CD14-positive monocyte (primary cell): Measurements from ENCODE around the gene TMEM258. TPM values are rescaled to one million over a fixed set of nuclear protein-coding genes. Genes with fewer than 3 reads are reported as not detected.

Experiments used
- DNase-seq, 3 donors: peaks; one replicate each; pipeline ENCODE4 v3.0.0-alpha.2; 2011 to 2022
- H2AFZ ChIP-seq: 2 replicates; pipeline ENCODE4 v1.6.0; 2012; ENCODE audit warnings: mild to moderate bottlenecking, low read depth, low read length, inconsistent platforms; ENCODE audit not compliant: insufficient read depth, poor library complexity, severe bottlenecking
- H3K27ac ChIP-seq, 2 donors: 1 replicate in 1 of 2; 2 replicates in 1 of 2; pipeline ENCODE4 v1.5.1; 2012 to 2013; ENCODE audit warnings: low read length in 2 of 2, control low read depth in 1 of 2, inconsistent platforms in 1 of 2, low read depth in 1 of 2, mild to moderate bottlenecking in 1 of 2
- H3K27me3 ChIP-seq, 2 donors: one replicate each; pipeline versions ENCODE4 v1.6.0 to v1.6.1; 2011 to 2013; ENCODE audit warnings: low read length in 2 of 2; ENCODE audit not compliant: control insufficient read depth in 2 of 2, insufficient read depth in 2 of 2
- H3K36me3 ChIP-seq, 2 donors: replicated peaks in 1 of 2; 1 replicate in 1 of 2; 2 replicates in 1 of 2; pipeline versions ENCODE4 v1.5.1 to v1.6.1; 2012 to 2013; ENCODE audit warnings: low read length in 2 of 2, control low read depth in 1 of 2, inconsistent platforms in 1 of 2, mild to moderate bottlenecking in 1 of 2; ENCODE audit not compliant: insufficient read depth in 2 of 2, control insufficient read depth in 1 of 2
- H3K4me1 ChIP-seq, 2 donors: 1 replicate in 1 of 2; 2 replicates in 1 of 2; pipeline versions ENCODE4 v1.5.1 to v1.6.1; 2012 to 2013; ENCODE audit warnings: low read length in 2 of 2, control low read depth in 1 of 2, inconsistent platforms in 1 of 2, mild to moderate bottlenecking in 1 of 2, moderate library complexity in 1 of 2; ENCODE audit not compliant: insufficient read depth in 2 of 2, control insufficient read depth in 1 of 2
- H3K4me2 ChIP-seq: replicated peaks from 2 replicates; pipeline ENCODE3; 2012; ENCODE audit warnings: low read length, moderate library complexity, mild to moderate bottlenecking; ENCODE audit not compliant: poor library complexity, severe bottlenecking; ENCODE audit errors: extremely low read depth
- H3K4me3 ChIP-seq, 3 experiments: fragments of 200-600 bp in 1 of 3; sonication (generic) in 1 of 3; replicated peaks in 1 of 3; 1 replicate in 2 of 3; 2 replicates in 1 of 3; pipeline ENCODE4 v1.5.1; 2011 to 2013; ENCODE audit warnings: low read length in 3 of 3, mild to moderate bottlenecking in 3 of 3, control low read depth in 2 of 3, low read depth in 2 of 3, inconsistent platforms in 1 of 3, moderate library complexity in 1 of 3
- H3K79me2 ChIP-seq: 2 replicates; pipeline ENCODE4 v1.6.0; 2012; ENCODE audit warnings: mild to moderate bottlenecking, control low read depth, inconsistent platforms, low read length, moderate library complexity; ENCODE audit not compliant: insufficient read depth
- H3K9ac ChIP-seq: 2 replicates; pipeline ENCODE4 v1.6.0; 2017; ENCODE audit warnings: low read length, mild to moderate bottlenecking; ENCODE audit not compliant: insufficient read depth, poor library complexity, severe bottlenecking
- H3K9me3 ChIP-seq, 2 donors: replicated peaks in 1 of 2; 1 replicate in 1 of 2; 2 replicates in 1 of 2; pipeline versions ENCODE4 v1.5.1 to v1.6.1; 2012 to 2013; ENCODE audit warnings: low read length in 2 of 2, control low read depth in 1 of 2; ENCODE audit not compliant: control insufficient read depth in 1 of 2, insufficient read depth in 1 of 2
- H4K20me1 ChIP-seq: 2 replicates; pipeline ENCODE4 v1.6.0; 2012; ENCODE audit warnings: mild to moderate bottlenecking, low read length, control low read depth, moderate library complexity; ENCODE audit not compliant: insufficient read depth
- H3K27ac Mint-ChIP-seq, 7 donors: one replicate each; pipeline ENCODE4 v1.8.0; 2020; ENCODE audit warnings: mild to moderate bottlenecking in 7 of 7, mixed read lengths in 7 of 7, moderate library complexity in 6 of 7, inconsistent platforms in 2 of 7
- H3K27me3 Mint-ChIP-seq, 3 donors: one replicate each; pipeline ENCODE4 v1.8.0; 2021 to 2022; ENCODE audit warnings: low read depth in 3 of 3, mild to moderate bottlenecking in 3 of 3, mixed read lengths in 3 of 3, moderate library complexity in 3 of 3, inconsistent platforms in 1 of 3
- H3K36me3 Mint-ChIP-seq, 2 donors: one replicate each; pipeline ENCODE4 v1.8.0; 2020; ENCODE audit warnings: mixed read lengths in 2 of 2, inconsistent platforms in 1 of 2, mild to moderate bottlenecking in 1 of 2
- H3K4me1 Mint-ChIP-seq: one replicate; pipeline ENCODE4 v1.8.0; 2020; ENCODE audit warnings: mild to moderate bottlenecking, mixed read lengths
- H3K4me3 Mint-ChIP-seq, 2 donors: one replicate each; pipeline ENCODE4 v1.8.0; 2020; ENCODE audit warnings: mild to moderate bottlenecking in 2 of 2, mixed read lengths in 2 of 2, moderate library complexity in 1 of 2
- H3K9me3 Mint-ChIP-seq, 7 donors: one replicate each; pipeline ENCODE4 v1.8.0; 2020 to 2022; ENCODE audit warnings: mixed read lengths in 7 of 7, mild to moderate bottlenecking in 6 of 7, moderate library complexity in 6 of 7, inconsistent platforms in 2 of 7
- WGBS: methylation state at CpG from one replicate; pipeline ENCODE4 v1.1.5; 2013; ENCODE audit warnings: missing lambda C conversion rate; ENCODE audit not compliant: insufficient coverage; 5-methylcytosine and 5-hydroxymethylcytosine counted together
- intact Hi-C, 2 donors: fragments of 100-400 bp; cut with micrococcal nuclease; formaldehyde crosslinking; loops; one replicate each; pipeline versions ENCODE4 v1.15.0 to v1.15.1; 2023
- polyA plus RNA-seq, 3 donors: library from polyadenylated mRNA; depleted of rRNA in 1 of 3; unstranded in 2 of 3; stranded (reverse) in 1 of 3; fragments of 300-500 nt in 2 of 3; fragments of >200 nt in 1 of 3; fragmentation: Illumina TruSeq in 2 of 3; gene quantifications; 1 replicate in 2 of 3; 2 replicates in 1 of 3; pipeline ENCODE4 v1.2.3, GENCODE V29; 2012 to 2021
- TF ChIP-seq, protein P1 (sequence below): fragments of 200-600 bp; IDR thresholded peaks from one replicate; pipeline ENCODE4 v1.8.0; 2022; ENCODE audit warnings: antibody characterized with exemption, mild to moderate bottlenecking

The TMEM258 gene
- polyA plus RNA-seq, 3 donors, result 199 to 224 (median 220) TPM

- TF ChIP-seq, protein P1, sequence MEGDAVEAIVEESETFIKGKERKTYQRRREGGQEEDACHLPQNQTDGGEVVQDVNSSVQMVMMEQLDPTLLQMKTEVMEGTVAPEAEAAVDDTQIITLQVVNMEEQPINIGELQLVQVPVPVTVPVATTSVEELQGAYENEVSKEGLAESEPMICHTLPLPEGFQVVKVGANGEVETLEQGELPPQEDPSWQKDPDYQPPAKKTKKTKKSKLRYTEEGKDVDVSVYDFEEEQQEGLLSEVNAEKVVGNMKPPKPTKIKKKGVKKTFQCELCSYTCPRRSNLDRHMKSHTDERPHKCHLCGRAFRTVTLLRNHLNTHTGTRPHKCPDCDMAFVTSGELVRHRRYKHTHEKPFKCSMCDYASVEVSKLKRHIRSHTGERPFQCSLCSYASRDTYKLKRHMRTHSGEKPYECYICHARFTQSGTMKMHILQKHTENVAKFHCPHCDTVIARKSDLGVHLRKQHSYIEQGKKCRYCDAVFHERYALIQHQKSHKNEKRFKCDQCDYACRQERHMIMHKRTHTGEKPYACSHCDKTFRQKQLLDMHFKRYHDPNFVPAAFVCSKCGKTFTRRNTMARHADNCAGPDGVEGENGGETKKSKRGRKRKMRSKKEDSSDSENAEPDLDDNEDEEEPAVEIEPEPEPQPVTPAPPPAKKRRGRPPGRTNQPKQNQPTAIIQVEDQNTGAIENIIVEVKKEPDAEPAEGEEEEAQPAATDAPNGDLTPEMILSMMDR, result no peak
- H3K4me3 Mint-ChIP-seq, result no peak overlapping the region
- no peak for DNase-seq
- no peak overlapping the region for H2AFZ ChIP-seq
- H3K36me3 Mint-ChIP-seq, result peaks cover 36 to 45% of the 10 kb centered on the region in 2 donors
- H3K9ac ChIP-seq, result no peak overlapping the region
- H3K27ac Mint-ChIP-seq, result no peak overlapping the region
- H3K4me1 Mint-ChIP-seq, result peaks cover 3% of the 10 kb centered on the region
- WGBS, result 96% methylated on average over 8 of the region's 11 CpGs
- H3K4me1 ChIP-seq, result peaks cover 0 to 1% of the 10 kb centered on the region in 2 donors
- peaks cover 0 to 4% of the 10 kb centered on the region in 2 donors for H3K27me3 ChIP-seq
- peaks cover 8 to 13% (median 9%) of the 10 kb centered on the region in 3 donors for H3K27me3 Mint-ChIP-seq
- no peak overlapping the region for H3K4me2 ChIP-seq
- H3K79me2 ChIP-seq, result no peaks in the 10 kb centered on the region
- intact Hi-C loops, result no loop called here
- no peak overlapping the region for H3K27ac ChIP-seq
- H3K9me3 ChIP-seq, result no peaks in the 10 kb centered on the region
- H3K4me3 ChIP-seq, result no peak overlapping the region
- peaks cover 27 to 38% of the 10 kb centered on the region in 2 donors for H3K36me3 ChIP-seq
- peaks cover 4% of the 10 kb centered on the region for H4K20me1 ChIP-seq
- peaks cover 0 to 2% (median 0%) of the 10 kb centered on the region in 7 donors for H3K9me3 Mint-ChIP-seq
These were observed 9.6 kb downstream of the TMEM258 start for GRCh38 chr11:61782841-61783240.

DNA sequence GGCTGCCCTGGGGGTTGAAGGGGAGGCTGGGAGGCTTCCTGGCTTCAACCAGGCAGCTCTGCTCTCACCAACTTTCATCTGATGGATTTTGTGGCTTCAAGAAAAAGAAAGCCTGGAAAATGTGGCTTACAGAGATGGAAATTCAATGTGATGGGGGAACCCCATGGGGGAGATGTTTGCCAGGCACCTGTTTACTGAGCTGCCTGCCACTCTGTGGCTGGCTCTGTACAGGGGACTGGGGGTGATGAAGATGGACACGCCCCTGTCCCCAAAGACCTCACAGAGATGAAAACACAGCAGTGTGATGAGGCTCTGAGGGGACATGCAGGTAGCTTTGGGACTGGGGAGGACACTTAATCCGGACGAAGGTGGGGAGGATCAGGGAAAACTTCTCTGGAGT lies 10.1 kb downstream of the TMEM258 start:
- intact Hi-C loops, result no loop called here
- Mint-ChIP-seq H3K27me3 (peaks cover 12 to 18% (median 13%) of the 10 kb centered on the region in 3 donors), H3K36me3 (peaks cover 34 to 41% of the 10 kb centered on the region in 2 donors), H3K27ac (no peak overlapping the region), H3K4me3 (no peak overlapping the region), H3K9me3 (peaks cover 0 to 3% (median 0%) of the 10 kb centered on the region in 7 donors), H3K4me1 (peaks cover 5% of the 10 kb centered on the region)
- no peaks in the 10 kb centered on the region for H3K9me3 ChIP-seq
- no peak overlapping the region for H3K4me3 ChIP-seq
- 100% methylated on average over 3 of the region's 3 CpGs for WGBS
- H4K20me1 ChIP-seq, result no peaks in the 10 kb centered on the region
- TF ChIP-seq, protein P1, result no peak
- H3K4me2 ChIP-seq, result no peak overlapping the region
- no peaks in the 10 kb centered on the region for H3K79me2 ChIP-seq
- no peak for DNase-seq
- peaks cover 22 to 33% of the 10 kb centered on the region in 2 donors for H3K36me3 ChIP-seq
- H3K9ac ChIP-seq, result no peak overlapping the region
- peaks cover 0 to 8% of the 10 kb centered on the region in 2 donors for H3K27me3 ChIP-seq
- H3K4me1 ChIP-seq, result peaks cover 5 to 7% of the 10 kb centered on the region in 2 donors
- no peak overlapping the region for H2AFZ ChIP-seq
- H3K27ac ChIP-seq, result no peak overlapping the region
